Thoracic aorta (tissue), 2 donors: ENCODE results near the gene CWC27. TPM values are rescaled to one million over a fixed set of nuclear protein-coding genes. Genes with fewer than 3 reads are reported as not detected.

ENCODE experiments used
- ATAC-seq: fragments of 150-250 bp; one replicate; pipeline ENCODE4 v1.8.0; 2017; ENCODE audit warnings: low read depth; ENCODE audit not compliant: insufficient number of reproducible peaks, low FRiP score
- DNase-seq: peaks from one replicate; pipeline ENCODE4 v3.0.0-alpha.2; 2020; ENCODE audit warnings: low spot score
- H3K27ac ChIP-seq, 2 donors: fragments of 200-600 bp; sonication (generic); 1 replicate in 1 of 2; 2 replicates in 1 of 2; pipeline ENCODE4 v1.5.1; 2016; ENCODE audit warnings: mild to moderate bottlenecking in 2 of 2, moderate library complexity in 2 of 2
- H3K27me3 ChIP-seq: fragments of 200-600 bp; sonication (generic); replicated peaks from 2 replicates; pipeline ENCODE4 v1.6.0; 2016; ENCODE audit warnings: mild to moderate bottlenecking; ENCODE audit not compliant: insufficient read depth
- H3K36me3 ChIP-seq: fragments of 200-600 bp; sonication (generic); one replicate; pipeline ENCODE4 v1.5.1; 2016
- H3K4me1 ChIP-seq, 2 donors: fragments of 200-600 bp; sonication (generic); 1 replicate in 1 of 2; 2 replicates in 1 of 2; pipeline versions ENCODE4 v1.5.1 to v1.6.0; 2016; ENCODE audit warnings: low read depth in 2 of 2, mild to moderate bottlenecking in 1 of 2; ENCODE audit not compliant: control insufficient read depth in 1 of 2
- H3K4me3 ChIP-seq: fragments of 200-600 bp; sonication (generic); 2 replicates; pipeline ENCODE4 v1.5.1; 2016; ENCODE audit warnings: mild to moderate bottlenecking
- H3K9me3 ChIP-seq: fragments of 200-600 bp; sonication (generic); 2 replicates; pipeline ENCODE4 v1.5.1; 2016
- total RNA-seq, 2 donors: library from RNA; depleted of rRNA; stranded (reverse); fragments of >200 nt; gene quantifications; one replicate each; pipeline versions ENCODE4 v1.1.0 to v1.2.3, GENCODE V29; 2016
- TF ChIP-seq, protein P1 (sequence below): fragments of 200-600 bp; sonication (generic); IDR thresholded peaks from one replicate; pipeline ENCODE4 v1.5.1; 2019; ENCODE audit warnings: antibody characterized with exemption

Gene CWC27
- total RNA-seq, 2 donors from 2014 or later: 13.4 to 24.8 TPM

DNA sequence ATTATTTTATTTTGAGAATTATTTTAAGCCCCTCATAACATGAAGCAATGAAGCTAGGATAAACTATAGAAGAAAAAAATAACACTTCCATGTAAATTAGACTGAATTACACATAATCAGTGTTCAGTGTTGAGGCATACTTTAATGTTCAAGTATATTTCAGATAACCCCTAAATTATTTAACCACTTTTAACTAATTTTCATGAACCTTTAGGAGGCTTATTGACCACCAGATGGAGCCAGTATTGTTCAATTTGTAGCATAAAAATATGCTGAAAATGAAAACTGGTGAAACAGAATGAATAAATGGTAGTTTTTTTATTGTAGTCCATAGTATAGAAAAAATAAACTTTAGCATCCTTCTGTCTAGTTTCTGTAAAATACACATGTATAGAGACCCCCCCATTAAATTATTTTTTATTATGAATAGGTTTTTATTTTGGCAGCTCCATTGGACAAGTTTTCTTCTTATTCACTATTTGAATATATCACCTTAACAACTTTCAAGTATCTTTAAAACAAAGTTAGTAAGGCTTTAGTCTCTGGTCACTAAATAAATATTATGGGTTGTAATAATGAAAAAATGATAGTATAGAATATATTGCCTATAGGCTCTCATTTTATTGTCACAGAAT, 190.1 kb downstream of the CWC27 start:
- ATAC-seq (no peak), DNase-seq (no peak)
- H3K4me3 ChIP-seq: no peak overlapping the region
- H3K27me3 ChIP-seq: no peaks in the 10 kb centered on the region
- TF ChIP-seq, protein P1, sequence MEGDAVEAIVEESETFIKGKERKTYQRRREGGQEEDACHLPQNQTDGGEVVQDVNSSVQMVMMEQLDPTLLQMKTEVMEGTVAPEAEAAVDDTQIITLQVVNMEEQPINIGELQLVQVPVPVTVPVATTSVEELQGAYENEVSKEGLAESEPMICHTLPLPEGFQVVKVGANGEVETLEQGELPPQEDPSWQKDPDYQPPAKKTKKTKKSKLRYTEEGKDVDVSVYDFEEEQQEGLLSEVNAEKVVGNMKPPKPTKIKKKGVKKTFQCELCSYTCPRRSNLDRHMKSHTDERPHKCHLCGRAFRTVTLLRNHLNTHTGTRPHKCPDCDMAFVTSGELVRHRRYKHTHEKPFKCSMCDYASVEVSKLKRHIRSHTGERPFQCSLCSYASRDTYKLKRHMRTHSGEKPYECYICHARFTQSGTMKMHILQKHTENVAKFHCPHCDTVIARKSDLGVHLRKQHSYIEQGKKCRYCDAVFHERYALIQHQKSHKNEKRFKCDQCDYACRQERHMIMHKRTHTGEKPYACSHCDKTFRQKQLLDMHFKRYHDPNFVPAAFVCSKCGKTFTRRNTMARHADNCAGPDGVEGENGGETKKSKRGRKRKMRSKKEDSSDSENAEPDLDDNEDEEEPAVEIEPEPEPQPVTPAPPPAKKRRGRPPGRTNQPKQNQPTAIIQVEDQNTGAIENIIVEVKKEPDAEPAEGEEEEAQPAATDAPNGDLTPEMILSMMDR: peak; percentile 63
- H3K9me3 ChIP-seq: peaks cover 10% of the 10 kb centered on the region
- no peaks in the 10 kb centered on the region for H3K36me3 ChIP-seq
- no peaks in the 10 kb centered on the region for H3K4me1 ChIP-seq
- H3K27ac ChIP-seq: no peak overlapping the region

DNA sequence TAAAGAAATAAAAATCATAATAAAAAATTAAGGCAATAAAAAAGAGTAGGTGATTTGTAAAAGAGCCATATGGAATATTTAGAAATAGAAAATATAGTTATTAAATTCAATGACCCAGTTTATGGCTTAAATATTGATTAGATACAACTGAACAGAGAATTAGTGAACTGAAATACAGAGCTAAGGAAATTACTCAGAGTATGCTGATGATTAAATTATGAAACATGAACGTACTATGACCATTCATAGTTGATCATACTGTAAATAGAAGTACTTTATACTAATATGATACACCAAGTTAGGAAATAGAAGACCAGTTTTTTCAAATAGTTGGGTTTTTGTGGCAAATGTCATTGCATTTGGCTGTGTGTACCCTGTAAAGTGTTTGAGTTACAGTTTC, 194.5 kb downstream of the CWC27 start:
- Histone ChIP-seq H3K9me3 (peaks cover 11% of the 10 kb centered on the region), H3K27me3 (no peaks in the 10 kb centered on the region), H3K4me1 (no peaks in the 10 kb centered on the region), H3K4me3 (no peak overlapping the region), H3K36me3 (no peaks in the 10 kb centered on the region), H3K27ac (no peak overlapping the region)
- no peak for DNase-seq
- ATAC-seq: no peak
- TF ChIP-seq, protein P1: no peak

DNA sequence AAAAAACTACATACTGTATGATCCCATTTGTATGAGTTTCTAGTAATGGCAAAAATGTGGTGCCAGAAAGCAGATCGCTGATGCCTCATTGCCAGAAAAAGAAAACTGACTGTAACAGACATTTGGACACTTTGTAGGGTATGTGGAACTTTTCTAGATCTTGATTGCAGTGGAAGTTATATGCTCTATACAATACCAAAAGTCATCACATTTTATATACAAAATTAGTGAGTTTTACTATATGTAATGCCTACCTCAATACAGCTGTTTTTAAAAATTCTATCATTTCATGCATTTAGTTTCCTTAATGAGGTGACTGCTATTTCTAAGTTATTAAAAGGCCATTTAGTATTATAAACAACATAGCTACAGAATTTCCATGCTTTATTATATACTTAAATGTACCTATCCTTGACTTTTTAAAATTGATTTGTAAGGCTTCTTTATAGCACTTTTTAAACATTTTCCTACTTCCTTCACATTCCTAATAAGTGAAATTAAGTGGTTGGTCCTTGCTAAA, 199.9 kb downstream of the CWC27 start:
- no peaks in the 10 kb centered on the region for H3K36me3 ChIP-seq
- ATAC-seq (no peak), DNase-seq (no peak)
- H3K27me3 ChIP-seq: no peaks in the 10 kb centered on the region
- peaks cover 2% of the 10 kb centered on the region for H3K9me3 ChIP-seq
- no peak overlapping the region for H3K27ac ChIP-seq
- no peak overlapping the region for H3K4me3 ChIP-seq
- H3K4me1 ChIP-seq: peaks cover 6% of the 10 kb centered on the region in 2 donors
- TF ChIP-seq, protein P1: no peak

DNA sequence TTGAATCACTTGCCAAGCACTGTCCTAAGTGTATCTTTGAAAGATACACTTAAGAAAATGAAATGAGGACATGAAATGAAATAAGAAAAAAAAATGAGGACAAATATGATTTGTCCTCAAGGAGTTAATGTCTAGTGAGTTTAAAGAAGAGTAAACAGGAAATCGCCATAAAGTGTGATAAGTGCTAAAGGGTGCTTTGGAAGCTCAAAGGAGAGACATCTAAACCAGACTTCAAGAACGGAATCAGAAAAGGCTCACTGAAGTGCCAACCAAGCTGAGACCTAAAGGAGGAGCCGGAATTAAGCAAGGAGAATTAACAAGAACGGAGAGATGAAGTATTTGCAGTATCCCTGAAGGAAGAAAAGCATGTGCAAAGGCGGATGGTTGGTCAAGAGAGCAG, 200.8 kb downstream of the CWC27 start:
- no peaks in the 10 kb centered on the region for H3K27me3 ChIP-seq
- TF ChIP-seq, protein P1: no peak
- H3K4me1 ChIP-seq: peaks cover 6 to 9% of the 10 kb centered on the region in 2 donors
- no peaks in the 10 kb centered on the region for H3K36me3 ChIP-seq
- H3K9me3 ChIP-seq: no peaks in the 10 kb centered on the region
- no peak for ATAC-seq
- DNase-seq: no peak
- no peak overlapping the region for H3K4me3 ChIP-seq
- H3K27ac ChIP-seq: no peak overlapping the region

DNA sequence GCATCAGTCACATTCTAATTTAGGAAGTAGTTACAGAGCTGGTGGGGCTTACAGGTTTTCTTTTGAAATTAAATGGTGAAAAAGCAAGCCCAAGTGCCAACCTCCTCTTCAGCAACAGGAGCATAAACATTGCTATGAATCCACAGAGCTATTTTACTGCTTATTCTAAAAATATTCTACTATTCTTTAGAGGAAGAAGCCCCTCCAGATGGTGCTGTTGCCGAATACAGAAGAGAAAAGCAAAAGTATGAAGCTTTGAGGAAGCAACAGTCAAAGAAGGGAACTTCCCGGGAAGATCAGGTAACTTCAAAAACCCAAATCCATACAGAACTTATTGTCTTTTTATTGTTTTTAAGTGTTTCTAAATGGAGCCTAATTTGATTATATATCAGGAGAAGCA, 202.8 kb downstream of the CWC27 start:
- Histone ChIP-seq H3K27me3 (no peaks in the 10 kb centered on the region), H3K27ac (no peak overlapping the region), H3K36me3 (no peaks in the 10 kb centered on the region), H3K4me1 (peaks cover 6 to 9% of the 10 kb centered on the region in 2 donors), H3K9me3 (no peaks in the 10 kb centered on the region), H3K4me3 (no peak overlapping the region)
- ATAC-seq (no peak), DNase-seq (no peak)
- TF ChIP-seq, protein P1: no peak
